ENCODE results near the gene NUAK1.

GRCh38 chr12:106171117-106171750 is 32.5 kb upstream of the NUAK1 start:
- TF ChIP-seq CTCF (IDR thresholded peaks at IDR 0.05; ENCODE audit: low read depth, low read length, poor library complexity, severe bottlenecking), result no peak
- no peak for TF ChIP-seq EZH2phosphoT487 (IDR thresholded peaks at IDR 0.05; ENCODE audit: borderline replicate concordance, low read length)

Measured in DOHH2 (cell line).